NCI-H345 (cell line): ENCODE measurements around the gene DNAJC17.

Source experiments
- DNase-seq: peaks from one replicate; lab custom pipeline; 2025; lab: John Stamatoyannopoulos, UW

The DNAJC17 gene

DNA sequence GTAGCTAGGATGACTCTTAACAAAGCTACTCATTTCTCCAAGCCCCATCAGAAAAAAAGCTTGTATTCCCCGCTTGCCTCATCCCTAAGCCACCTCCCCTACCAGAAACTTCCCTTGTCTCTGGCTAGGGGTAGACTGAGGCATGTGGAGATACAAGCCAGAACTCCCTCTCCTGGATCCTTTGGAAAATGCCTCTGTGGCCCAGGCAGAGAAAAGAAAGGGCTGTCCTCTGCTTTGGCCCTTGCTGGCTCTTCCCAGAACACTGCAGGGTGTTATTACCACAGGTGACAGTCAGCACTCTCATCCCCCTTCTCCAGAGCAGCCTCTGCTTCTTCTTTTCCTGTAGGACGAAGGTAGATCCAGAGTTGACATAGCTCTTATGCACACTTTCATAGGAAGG lies 67.4 kb downstream of the DNAJC17 start:
- DNase-seq: no peak

- no peak for DNase-seq
Measured at GRCh38 chr15:40739047-40739446, 68.2 kb downstream of the DNAJC17 start.

GRCh38 chr15:40737048-40737447 lies 70.2 kb downstream of the DNAJC17 start:
- DNase-seq: no peak

- no peak for DNase-seq
Measured at GRCh38 chr15:40736575-40736974, 70.7 kb downstream of the DNAJC17 start.

DNA sequence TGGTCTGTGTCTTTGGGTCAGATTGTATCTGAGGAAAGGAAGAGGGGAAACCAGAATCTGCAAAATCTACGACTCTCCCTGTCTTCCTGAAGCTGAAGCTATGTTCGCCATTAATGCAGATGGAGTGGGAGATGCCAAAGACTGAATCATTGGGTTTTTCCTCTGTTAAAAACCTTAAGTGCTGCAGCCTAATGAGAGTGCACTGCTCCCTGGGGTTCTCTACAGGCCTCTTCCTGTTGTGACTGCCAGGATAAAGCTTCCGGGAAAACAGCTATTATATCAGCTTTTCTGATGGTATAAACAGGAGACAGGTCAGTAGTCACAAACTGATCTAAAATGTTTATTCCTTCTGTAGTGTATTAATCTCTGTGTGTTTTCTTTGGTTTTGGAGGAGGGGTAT lies 76.2 kb downstream of the DNAJC17 start:
- no peak for DNase-seq

DNA sequence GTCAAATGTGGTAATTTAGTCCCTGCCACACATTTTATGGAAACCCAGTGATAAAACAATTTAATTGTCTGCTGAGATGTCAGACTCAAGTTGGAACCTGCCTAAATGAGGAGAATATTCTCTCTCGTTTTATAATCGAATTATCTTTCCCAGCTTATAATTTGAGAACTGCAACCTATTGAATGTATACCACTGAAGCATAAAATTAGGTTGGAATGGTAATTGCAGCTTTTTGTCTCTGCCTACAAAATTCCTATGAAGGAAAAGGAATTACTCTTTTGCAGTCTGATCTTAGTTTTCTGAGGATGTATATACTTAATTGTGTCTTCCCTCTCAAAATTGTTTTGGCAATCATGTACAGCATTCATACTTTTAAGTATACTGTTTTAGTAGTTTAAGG lies 83.4 kb downstream of the DNAJC17 start:
- no peak for DNase-seq

- DNase-seq: no peak
Measured at GRCh38 chr15:40722934-40723333, 84.3 kb downstream of the DNAJC17 start.

- no peak for DNase-seq
Measured at GRCh38 chr15:40722354-40722753, 84.9 kb downstream of the DNAJC17 start.

GRCh38 chr15:40721701-40722100 lies 85.6 kb downstream of the DNAJC17 start:
- no peak for DNase-seq

DNA sequence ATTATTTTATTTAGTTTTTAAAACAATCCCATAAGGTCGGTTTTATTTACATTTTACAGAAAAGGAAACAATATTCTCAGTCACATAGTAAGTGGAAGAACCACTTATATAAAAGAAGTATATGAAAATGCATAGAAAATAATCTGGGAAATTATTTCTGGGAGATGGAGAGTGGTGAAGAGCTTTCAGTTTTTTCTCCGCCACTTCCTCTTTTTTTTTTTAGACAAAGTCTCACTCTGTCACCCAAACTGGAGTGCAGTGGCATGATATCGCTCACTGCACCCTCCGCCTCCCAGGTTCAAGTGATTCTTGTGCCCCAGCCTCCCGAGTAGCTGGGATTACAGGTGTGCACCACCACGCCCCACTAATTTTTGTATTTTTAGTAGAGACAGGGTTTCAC lies 91.1 kb downstream of the DNAJC17 start:
- no peak for DNase-seq
